ENCODE results near the gene CBLB. TPM values are rescaled to one million over a fixed set of nuclear protein-coding genes. Genes with fewer than 3 reads are reported as not detected.

The CBLB gene
- total RNA-seq, 2 experiments from 2014 or later = 24.5 to 38.5 TPM

GRCh38 chr3:105828703-105829102 is 40.1 kb downstream of the CBLB start:
- TF ChIP-seq EZH2phosphoT487 (IDR thresholded peaks at IDR 0.05; ENCODE audit: borderline replicate concordance, low read depth, low read length) (no peak), CTCF (conservative IDR thresholded peaks at IDR 0.05; ENCODE audit: low read length) (no peak)
- Histone ChIP-seq H3K4me2 (ENCODE audit: low read length) (peak overlapping the region; percentile 33; the same call in 1 of the 2 replicates), H3K27ac (ENCODE audit: low read depth, low read length, poor library complexity, severe bottlenecking) (no peak overlapping the region), H4K20me1 (ENCODE audit: insufficient read depth, low read length) (no peaks in the 10 kb centered on the region), H3K9me2 (ENCODE audit: insufficient read depth, low read length) (no peaks in the 10 kb centered on the region), H2AFZ (ENCODE audit: low read length) (no peak overlapping the region), H3K4me3 (ENCODE audit: low read depth, low read length, poor library complexity, severe bottlenecking) (no peak overlapping the region), H3K4me1 (ENCODE audit: insufficient read depth, low read length, poor library complexity, severe bottlenecking) (peaks cover 78% of the 10 kb centered on the region), H3K79me2 (ENCODE audit: insufficient read depth, low read depth, low read length) (peaks cover 51% of the 10 kb centered on the region), H3K9me3 (ENCODE audit: low read length) (no peaks in the 10 kb centered on the region), H3K36me3 (ENCODE audit: insufficient read depth, low read length) (peaks cover 5% of the 10 kb centered on the region)
- ChIA-PET CTCF (ENCODE audit: unreplicated experiment) (no interaction called here), POLR2A (interaction anchor here (0.6 to 1.7 kb wide), 9 partner anchors 10 to 1219 kb away, joined by 3 to 10 read pairs (median 5); no protein-coding TSS in a partner anchor)
- no TSS peak for BruUV-seq (replicated peaks)
- no peak for DNase-seq (ENCODE audit: low spot score)
- intact Hi-C loops (cut with micrococcal nuclease; ENCODE audit: unreplicated experiment) = loop anchor here (1.0 kb wide), 1 partner anchor 8 kb away; no protein-coding TSS in a partner anchor

- H3K79me2 ChIP-seq (ENCODE audit: insufficient read depth, low read depth, low read length) = peaks cover 44% of the 10 kb centered on the region
- TF ChIP-seq CTCF (conservative IDR thresholded peaks at IDR 0.05; ENCODE audit: low read length) (no peak), EZH2phosphoT487 (IDR thresholded peaks at IDR 0.05; ENCODE audit: borderline replicate concordance, low read depth, low read length) (no peak)
- H3K9me3 ChIP-seq (ENCODE audit: low read length) = no peaks in the 10 kb centered on the region
- intact Hi-C loops (cut with micrococcal nuclease; ENCODE audit: unreplicated experiment) = no loop called here
- ChIA-PET POLR2A (interaction anchor here (0.6 to 2.8 kb wide), 6 partner anchors 10 to 131 kb away, joined by 3 to 16 read pairs (median 4); no protein-coding TSS in a partner anchor), CTCF (ENCODE audit: unreplicated experiment) (no interaction called here)
- peaks cover 78% of the 10 kb centered on the region for H3K4me1 ChIP-seq (ENCODE audit: insufficient read depth, low read length, poor library complexity, severe bottlenecking)
- H3K4me3 ChIP-seq (ENCODE audit: low read depth, low read length, poor library complexity, severe bottlenecking) = no peak overlapping the region
- peaks cover 5% of the 10 kb centered on the region for H3K36me3 ChIP-seq (ENCODE audit: insufficient read depth, low read length)
- no peaks in the 10 kb centered on the region for H4K20me1 ChIP-seq (ENCODE audit: insufficient read depth, low read length)
- no peak overlapping the region for H3K27ac ChIP-seq (ENCODE audit: low read depth, low read length, poor library complexity, severe bottlenecking)
- no peaks in the 10 kb centered on the region for H3K9me2 ChIP-seq (ENCODE audit: insufficient read depth, low read length)
- no TSS peak for BruUV-seq (replicated peaks)
- H3K4me2 ChIP-seq (ENCODE audit: low read length) = peak overlapping the region; percentile 33
- DNase-seq (ENCODE audit: low spot score) = no peak
- peak overlapping the region; percentile 16; the same call in 1 of the 2 replicates for H2AFZ ChIP-seq (ENCODE audit: low read length)
Measured at GRCh38 chr3:105827959-105828358, 40.9 kb downstream of the CBLB start.

Measured in OCI-LY7 (cell line).